Measurements from ENCODE around the gene KNDC1.
"Not testable (repeated sequence)": the region's sequence is repeated elsewhere in the genome, so short reads cannot be mapped to it uniquely, and the experiment has no call there.

The KNDC1 gene

DNA sequence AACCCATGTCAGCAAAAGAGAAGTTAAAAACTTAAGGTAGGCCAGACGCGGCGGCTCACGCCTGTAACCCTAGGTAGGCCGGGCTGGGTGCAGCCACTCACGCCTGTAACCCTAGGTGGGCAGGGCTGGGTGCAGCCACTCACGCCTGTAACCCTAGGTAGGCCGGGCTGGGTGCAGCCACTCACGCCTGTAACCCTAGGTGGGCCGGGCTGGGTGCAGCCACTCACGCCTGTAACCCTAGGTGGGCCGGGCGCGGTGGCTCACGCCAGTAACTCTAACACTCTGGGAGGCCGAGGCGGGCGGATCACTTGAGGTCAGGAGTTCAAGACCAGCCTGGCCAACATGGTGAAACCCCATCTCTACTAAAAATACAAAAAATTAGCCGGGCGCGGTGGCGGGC, 61.7 kb downstream of the KNDC1 start:
- DNase-seq (ENCODE audit: low read depth) = not testable (repeated sequence)

- DNase-seq (ENCODE audit: low read depth) = no peak
Observed at GRCh38 chr10:133224076-133224475, 64.1 kb downstream of the KNDC1 start.

GRCh38 chr10:133224756-133225372, 64.8 kb downstream of the KNDC1 start:
- no peak for DNase-seq (ENCODE audit: low read depth)

GRCh38 chr10:133225707-133226191, 65.7 kb downstream of the KNDC1 start:
- DNase-seq (ENCODE audit: low read depth) = no peak

DNA sequence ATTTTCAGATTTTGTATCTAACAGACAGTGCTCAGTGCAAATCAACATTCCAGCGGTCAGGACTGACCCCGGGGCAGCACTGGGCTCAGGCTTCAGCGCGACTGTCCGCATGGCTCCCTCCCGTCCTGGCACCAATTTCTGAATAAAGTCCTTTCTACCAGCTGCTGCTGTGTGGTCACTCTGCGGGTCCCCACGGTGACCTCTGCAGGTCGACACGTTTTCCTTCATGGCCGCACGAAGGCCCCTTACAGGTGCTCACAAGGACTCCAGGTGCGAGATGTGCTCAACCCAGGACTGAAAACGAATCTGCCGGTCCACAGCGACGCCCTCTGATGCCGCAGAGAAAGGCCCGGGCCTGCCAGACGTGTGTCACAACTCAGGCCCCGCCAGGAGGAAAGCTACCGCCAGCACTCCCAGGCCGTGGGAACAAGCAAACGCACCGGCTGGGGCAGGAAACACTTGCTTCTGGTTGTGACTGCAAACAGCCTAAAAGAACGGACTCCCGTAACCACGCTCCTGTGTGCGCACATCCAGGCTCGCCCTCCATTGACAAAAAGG, 66.3 kb downstream of the KNDC1 start:
- no peak for DNase-seq (ENCODE audit: low read depth)

GRCh38 chr10:133227256-133227655, 67.2 kb downstream of the KNDC1 start:
- no peak for DNase-seq (ENCODE audit: low read depth)

DNA sequence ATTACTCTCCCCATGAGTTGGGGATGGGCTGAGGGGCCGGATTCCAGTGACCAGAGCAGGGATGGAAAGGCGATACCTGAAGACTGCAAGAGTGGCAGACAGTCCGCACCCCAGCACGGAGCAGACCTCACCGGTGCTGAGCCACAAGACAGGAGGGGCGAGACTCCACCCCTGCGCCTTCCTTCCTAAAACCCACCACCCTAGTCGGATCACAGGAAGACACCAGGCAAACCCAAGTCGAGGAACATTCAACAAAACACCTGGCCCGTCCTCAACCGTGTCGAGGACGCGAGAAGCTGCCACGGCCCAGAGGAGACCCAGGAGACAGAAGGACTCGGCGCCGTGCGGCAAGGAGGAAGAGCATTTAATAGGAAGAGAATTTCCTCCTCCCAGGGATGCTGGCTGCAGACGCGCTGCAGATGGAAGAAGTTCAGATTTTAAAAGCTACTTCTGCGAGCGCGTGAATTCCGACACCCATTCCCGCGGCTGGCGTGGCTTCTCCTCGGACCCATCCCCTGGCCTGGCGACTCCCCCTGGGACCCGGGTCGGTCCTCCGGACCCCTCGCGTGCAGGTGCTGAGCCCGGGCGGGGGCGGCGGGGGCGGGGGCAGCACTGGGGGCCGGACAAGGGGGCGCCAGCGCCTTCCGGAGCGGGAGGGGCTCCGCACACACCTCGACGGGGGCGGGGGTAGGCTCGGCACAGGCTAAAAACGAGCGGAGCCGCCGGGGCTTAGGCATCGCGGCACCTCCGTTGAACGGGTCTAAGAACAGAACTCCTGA, 69.4 kb downstream of the KNDC1 start:
- no peak for DNase-seq (ENCODE audit: low read depth)

- no peak for DNase-seq (ENCODE audit: low read depth)
Observed at GRCh38 chr10:133230044-133230361, 70.0 kb downstream of the KNDC1 start, which contains the start of gene UTF1. Gene UTF1, plus strand, starts transcription at chr10:133230217. Its CDS starts 72 bp downstream, at chr10:133230289.

- no peak for DNase-seq (ENCODE audit: low read depth)
Observed at GRCh38 chr10:133230387-133231195, 70.6 kb downstream of the KNDC1 start.

- DNase-seq (ENCODE audit: low read depth) = no peak
Observed at GRCh38 chr10:133231244-133231945, 71.4 kb downstream of the KNDC1 start.

DNA sequence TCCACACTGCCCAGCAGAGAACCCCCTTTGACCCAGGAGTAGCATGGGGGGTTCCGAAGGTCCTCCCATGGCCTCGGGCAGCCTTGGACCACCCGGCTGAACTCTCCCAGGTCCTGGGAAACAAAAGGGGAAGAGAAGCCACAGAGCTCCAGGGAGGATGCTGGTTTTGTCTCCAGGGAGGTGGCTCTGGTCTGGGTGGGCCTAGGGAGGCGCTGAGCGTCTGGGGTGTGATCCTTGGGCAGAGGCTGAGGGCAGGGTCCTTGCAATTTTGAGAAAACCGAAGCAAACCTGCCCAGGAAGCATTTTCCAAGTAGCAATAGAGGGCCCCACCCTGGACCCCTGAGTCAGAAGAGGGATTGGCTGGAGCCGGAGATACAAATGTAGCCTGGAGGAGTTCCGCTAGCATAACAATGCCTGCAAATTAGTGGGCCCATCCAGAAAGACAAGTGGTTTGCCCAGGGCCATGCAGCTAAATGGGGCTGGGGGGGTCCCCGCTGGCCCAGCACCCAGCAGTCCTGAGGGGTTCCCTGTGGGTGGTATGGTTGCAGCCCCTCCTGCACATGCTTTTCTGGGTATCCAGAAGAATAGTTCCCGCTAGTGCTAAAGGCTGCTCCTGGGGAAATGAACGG, 72.0 kb downstream of the KNDC1 start:
- no peak for DNase-seq (ENCODE audit: low read depth)

- DNase-seq (ENCODE audit: low read depth) = not testable (repeated sequence)
Observed at GRCh38 chr10:133234796-133235195, 74.8 kb downstream of the KNDC1 start.

DNA sequence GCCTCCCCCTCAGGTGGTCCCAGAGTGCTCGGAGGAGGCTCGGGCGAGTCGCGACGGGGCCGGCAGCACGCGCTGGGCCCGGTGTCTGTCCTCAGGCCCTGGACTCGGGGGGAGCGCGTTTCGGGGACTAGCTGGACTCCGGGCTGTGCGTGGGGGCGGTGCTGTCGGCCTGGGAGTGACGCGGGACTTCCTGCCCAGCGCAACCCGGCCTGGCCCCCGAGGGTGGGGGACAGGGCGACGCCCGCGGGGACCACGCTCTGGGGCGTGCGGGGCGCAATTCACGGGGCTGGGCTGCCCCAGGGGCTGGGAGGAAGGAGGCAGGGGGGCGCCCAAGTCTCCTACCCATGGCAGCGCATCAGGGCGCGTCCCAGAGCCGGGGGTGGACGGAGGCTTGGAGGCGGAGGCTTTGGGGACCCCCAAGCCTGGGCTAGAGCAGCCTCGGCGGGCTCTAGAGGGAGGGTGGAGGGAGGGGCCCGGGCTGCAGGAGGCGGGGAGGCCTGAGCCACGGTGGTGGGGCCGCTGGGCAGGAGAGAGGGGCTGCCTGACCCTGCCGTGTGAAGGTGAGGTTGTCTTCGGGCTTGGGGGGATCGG, 75.3 kb downstream of the KNDC1 start:
- DNase-seq (ENCODE audit: low read depth) = no peak

- no peak for DNase-seq (ENCODE audit: low read depth)
Observed at GRCh38 chr10:133235932-133236331, 75.9 kb downstream of the KNDC1 start.

- no peak for DNase-seq (ENCODE audit: low read depth)
Observed at GRCh38 chr10:133236401-133237240, 76.6 kb downstream of the KNDC1 start.

DNA sequence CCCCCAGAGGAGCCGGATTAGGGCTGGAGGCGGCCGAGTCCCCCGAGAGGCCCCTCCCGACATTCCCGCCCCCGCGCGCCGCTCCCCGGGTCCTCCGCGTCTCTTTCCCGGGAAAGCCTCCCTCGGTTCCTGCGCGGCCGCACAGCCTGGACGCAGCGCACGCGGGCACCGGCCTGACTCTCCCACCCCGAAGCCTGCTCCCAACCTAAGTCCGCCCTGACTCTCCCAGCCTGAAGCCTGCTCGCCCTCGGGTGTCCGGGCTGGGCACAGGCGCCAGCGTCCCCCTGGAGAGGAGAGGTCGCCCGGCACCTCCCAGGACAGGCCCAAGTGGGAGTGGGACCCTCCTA, 77.2 kb downstream of the KNDC1 start:
- DNase-seq (ENCODE audit: low read depth) = no peak

DNA sequence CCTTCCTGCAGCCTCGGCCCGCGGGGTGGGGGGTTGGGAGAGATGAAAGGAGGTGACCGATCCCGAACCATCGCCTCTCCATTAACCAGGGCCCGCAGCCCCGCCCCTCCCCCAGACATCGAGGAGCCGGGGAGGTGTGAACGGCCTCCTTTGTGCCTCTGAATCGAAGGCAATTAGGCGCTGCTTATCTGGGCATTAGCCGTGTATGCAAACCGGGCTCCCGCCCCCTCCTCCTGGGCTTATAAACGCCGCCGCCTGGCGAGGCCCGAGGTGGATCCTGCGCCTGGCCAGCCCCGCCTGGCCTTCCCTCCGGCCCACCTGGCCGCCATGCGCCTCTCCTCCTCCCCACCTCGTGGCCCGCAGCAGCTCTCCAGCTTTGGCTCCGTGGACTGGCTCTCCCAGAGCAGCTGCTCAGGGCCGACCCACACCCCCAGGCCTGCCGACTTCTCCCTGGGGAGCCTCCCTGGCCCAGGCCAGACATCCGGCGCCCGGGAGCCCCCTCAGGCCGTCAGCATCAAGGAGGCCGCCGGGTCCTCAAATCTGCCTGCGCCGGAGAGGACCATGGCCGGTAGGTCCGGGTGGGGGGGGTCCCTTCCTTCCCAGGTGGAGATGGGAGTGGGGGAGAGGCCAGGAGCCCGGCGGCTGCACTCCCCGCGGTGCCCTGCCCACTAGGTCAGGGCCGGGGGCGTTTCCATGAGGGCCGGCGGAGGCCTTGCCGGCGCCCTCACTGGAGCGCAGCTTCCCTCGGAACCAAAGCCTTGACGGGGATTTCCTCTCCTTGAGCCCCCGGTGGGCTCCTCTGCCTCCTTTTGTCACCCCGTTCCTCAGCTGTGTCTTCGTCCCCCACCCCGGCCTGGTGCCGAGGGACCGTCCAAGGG, 77.8 kb downstream of the KNDC1 start, which contains the start of gene VENTX:
Gene VENTX (plus strand): TSS at position 268 of the 878 bp plus-strand sequence. CDS start 60 bp downstream, at position 328.
- DNase-seq (ENCODE audit: low read depth) = no peak

DNA sequence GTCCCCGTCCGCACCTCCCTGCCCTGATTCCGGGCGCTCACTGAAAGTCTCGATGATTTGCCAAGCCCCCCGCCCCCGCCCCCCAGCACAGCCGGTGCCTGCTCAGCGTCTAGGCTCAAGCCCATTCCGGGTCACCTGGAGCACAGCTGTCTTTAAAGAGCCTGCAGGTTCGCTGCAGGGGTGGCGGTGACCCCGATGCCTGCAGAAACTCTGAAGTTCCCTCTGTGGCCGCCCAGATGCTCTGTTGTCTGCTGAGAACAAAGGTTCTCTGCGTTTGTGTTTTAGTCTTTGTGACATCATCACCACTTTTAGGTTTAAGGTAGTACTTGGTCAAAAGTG, 78.4 kb downstream of the KNDC1 start:
- no peak for DNase-seq (ENCODE audit: low read depth)

GRCh38 chr10:133239990-133240389, 80.0 kb downstream of the KNDC1 start:
- DNase-seq (ENCODE audit: low read depth) = no peak

Data from ELR (cell line).